ENCODE data around the gene CPT2. TPM values are rescaled to one million over a fixed set of nuclear protein-coding genes. Genes with fewer than 3 reads are reported as not detected.

The CPT2 gene
- polyA plus RNA-seq, 1 of the 3 experiments (the other 2 are of a cell fraction) = 18.6 TPM

DNA sequence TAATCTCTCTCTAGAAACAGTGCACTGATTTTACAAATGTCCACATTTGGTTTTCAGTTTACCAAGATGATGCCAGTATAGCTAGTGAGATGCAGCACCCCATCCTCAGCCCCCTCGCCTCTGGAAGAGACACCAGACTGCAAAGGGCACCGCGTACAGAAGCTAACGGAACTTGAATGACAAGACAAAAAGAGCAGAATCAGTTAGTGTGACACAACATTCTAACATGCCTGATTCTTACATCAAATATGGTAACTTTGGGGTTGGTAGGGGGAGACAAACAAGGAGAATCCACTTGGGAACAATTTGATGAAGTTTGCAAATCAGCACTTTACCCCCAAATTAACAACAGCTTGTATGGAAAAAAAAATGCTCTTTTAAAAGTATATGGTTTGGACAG lies 45.8 kb downstream of the CPT2 start:
- H2AFZ ChIP-seq (ENCODE audit: low read depth) = no peak overlapping the region
- peaks cover 9% of the 10 kb centered on the region for H3K79me2 ChIP-seq (ENCODE audit: insufficient read depth)
- no peaks in the 10 kb centered on the region for H3K9me2 ChIP-seq
- H3K4me2 ChIP-seq = no peak overlapping the region
- H3K4me3 ChIP-seq (ENCODE audit: low read depth in 2 of 2, low read length in 1 of 2) = no peak overlapping the region
- H3K9me3 ChIP-seq = no peaks in the 10 kb centered on the region
- ChIA-PET POLR2A (no interaction called here), CTCF (no interaction called here)
- H3K4me1 ChIP-seq (ENCODE audit: control insufficient read depth in 1 of 2, insufficient read depth in 2 of 2, low read depth in 1 of 2, low read length in 1 of 2) = peaks cover 0 to 6% of the 10 kb centered on the region in 2 experiments; a peak in 2 of 4 replicates
- H3K27me3 ChIP-seq (ENCODE audit: insufficient read depth) = no peaks in the 10 kb centered on the region
- H3F3A ChIP-seq (replicated peaks; ENCODE audit: insufficient read depth) = peaks cover 12% of the 10 kb centered on the region
- no peaks in the 10 kb centered on the region for H4K20me1 ChIP-seq (ENCODE audit: insufficient read depth)
- H3K9ac ChIP-seq = no peak overlapping the region
- H3K27ac ChIP-seq (ENCODE audit: low read depth in 2 of 2, low read length in 1 of 2) = no peak overlapping the region
- TF ChIP-seq NRF1 (IDR thresholded peaks at IDR 0.05; ENCODE audit: low read depth, low read length) (no peak), RFX5 (IDR thresholded peaks at IDR 0.05; ENCODE audit: low read length) (no peak), NFIC (IDR thresholded peaks at IDR 0.05; ENCODE audit: borderline replicate concordance) (no peak), ELF1 (IDR thresholded peaks at IDR 0.05) (no peak), POLR2AphosphoS5 (IDR thresholded peaks at IDR 0.05; ENCODE audit: low read depth, low read length) (no peak), MXI1 (IDR thresholded peaks at IDR 0.05; ENCODE audit: low read depth, low read length) (no peak), YY1 (IDR thresholded peaks at IDR 0.05; ENCODE audit: low read depth) (no peak), CHD2 (IDR thresholded peaks at IDR 0.05; ENCODE audit: low read length, partially characterized antibody) (no peak), RCOR1 (IDR thresholded peaks at IDR 0.05; ENCODE audit: low read length) (no peak), JUND (IDR thresholded peaks at IDR 0.05) (no peak), FOXM1 (IDR thresholded peaks at IDR 0.05; ENCODE audit: low read depth) (no peak), GATA2 (CRISPR knock-in tag; IDR thresholded peaks at IDR 0.05) (no peak), GABPA (IDR thresholded peaks at IDR 0.05; ENCODE audit: low read depth) (no peak), SIN3A (IDR thresholded peaks at IDR 0.05; ENCODE audit: borderline replicate concordance, low read depth, low read length) (no peak), EP300 (IDR thresholded peaks at IDR 0.05; ENCODE audit: borderline replicate concordance in 1 of 2, low read depth in 1 of 2, low read length in 1 of 2) (no peak), TAF1 (IDR thresholded peaks at IDR 0.05; ENCODE audit: borderline replicate concordance, low read depth, low read length) (no peak), TEAD4 (IDR thresholded peaks at IDR 0.05; ENCODE audit: borderline replicate concordance, insufficient read depth) (no peak)
- TF ChIP-seq, protein P1, sequence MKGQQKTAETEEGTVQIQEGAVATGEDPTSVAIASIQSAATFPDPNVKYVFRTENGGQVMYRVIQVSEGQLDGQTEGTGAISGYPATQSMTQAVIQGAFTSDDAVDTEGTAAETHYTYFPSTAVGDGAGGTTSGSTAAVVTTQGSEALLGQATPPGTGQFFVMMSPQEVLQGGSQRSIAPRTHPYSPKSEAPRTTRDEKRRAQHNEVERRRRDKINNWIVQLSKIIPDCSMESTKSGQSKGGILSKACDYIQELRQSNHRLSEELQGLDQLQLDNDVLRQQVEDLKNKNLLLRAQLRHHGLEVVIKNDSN (IDR thresholded peaks at IDR 0.05; ENCODE audit: borderline replicate concordance, low read depth) = no peak
- TF ChIP-seq, protein P2, sequence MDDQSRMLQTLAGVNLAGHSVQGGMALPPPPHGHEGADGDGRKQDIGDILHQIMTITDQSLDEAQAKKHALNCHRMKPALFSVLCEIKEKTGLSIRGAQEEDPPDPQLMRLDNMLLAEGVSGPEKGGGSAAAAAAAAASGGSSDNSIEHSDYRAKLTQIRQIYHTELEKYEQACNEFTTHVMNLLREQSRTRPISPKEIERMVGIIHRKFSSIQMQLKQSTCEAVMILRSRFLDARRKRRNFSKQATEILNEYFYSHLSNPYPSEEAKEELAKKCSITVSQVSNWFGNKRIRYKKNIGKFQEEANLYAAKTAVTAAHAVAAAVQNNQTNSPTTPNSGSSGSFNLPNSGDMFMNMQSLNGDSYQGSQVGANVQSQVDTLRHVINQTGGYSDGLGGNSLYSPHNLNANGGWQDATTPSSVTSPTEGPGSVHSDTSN (IDR thresholded peaks at IDR 0.05) = no peak
- WGBS (ENCODE audit: low lambda C conversion rate) = 90% methylated on average over 4 of the region's 4 CpGs
- DNase-seq = no peak
- peaks cover 4 to 7% of the 10 kb centered on the region in 2 experiments for H3K36me3 ChIP-seq (replicated peaks in 1 of 2; ENCODE audit: control insufficient read depth in 1 of 2, insufficient read depth in 2 of 2, low read length in 1 of 2)

DNA sequence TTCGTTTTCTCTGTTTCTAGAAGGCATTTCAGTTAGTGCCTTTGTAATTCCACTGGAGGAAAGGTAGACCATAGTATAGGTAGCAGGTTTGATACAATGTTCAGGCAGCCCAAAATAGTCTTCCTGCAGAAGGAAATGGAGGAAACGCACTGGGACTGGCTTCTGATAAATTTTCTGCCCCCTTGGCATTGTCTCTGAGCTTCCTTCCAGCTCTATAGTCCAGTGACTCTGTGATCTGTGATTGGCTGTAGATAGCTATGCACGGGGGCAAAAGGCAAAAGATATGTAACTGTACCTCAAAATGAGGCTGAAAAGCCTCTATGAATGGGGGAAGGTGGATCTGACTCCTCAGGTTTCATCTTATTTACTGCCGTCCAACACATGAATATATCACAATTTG lies 47.5 kb downstream of the CPT2 start:
- Histone ChIP-seq H4K20me1 (ENCODE audit: insufficient read depth) (no peaks in the 10 kb centered on the region), H2AFZ (ENCODE audit: low read depth) (no peak overlapping the region), H3K27ac (ENCODE audit: low read depth in 2 of 2, low read length in 1 of 2) (no peak overlapping the region), H3K36me3 (replicated peaks in 1 of 2; ENCODE audit: control insufficient read depth in 1 of 2, insufficient read depth in 2 of 2, low read length in 1 of 2) (peaks cover 4 to 7% of the 10 kb centered on the region in 2 experiments), H3K79me2 (ENCODE audit: insufficient read depth) (no peaks in the 10 kb centered on the region), H3K9ac (no peak overlapping the region), H3K9me3 (no peaks in the 10 kb centered on the region), H3K4me3 (ENCODE audit: low read depth in 2 of 2, low read length in 1 of 2) (no peak overlapping the region), H3K4me1 (ENCODE audit: control insufficient read depth in 1 of 2, insufficient read depth in 2 of 2, low read depth in 1 of 2, low read length in 1 of 2) (peaks cover 0 to 2% of the 10 kb centered on the region in 2 experiments; a peak in 2 of 4 replicates), H3F3A (replicated peaks; ENCODE audit: insufficient read depth) (peaks cover 14% of the 10 kb centered on the region), H3K27me3 (ENCODE audit: insufficient read depth) (no peaks in the 10 kb centered on the region), H3K4me2 (no peak overlapping the region), H3K9me2 (no peaks in the 10 kb centered on the region)
- ChIA-PET CTCF (no interaction called here), POLR2A (no interaction called here)
- DNase-seq = no peak
- TF ChIP-seq GATA2 (CRISPR knock-in tag; IDR thresholded peaks at IDR 0.05) = no peak
- WGBS (ENCODE audit: low lambda C conversion rate) = 78% methylated on average over 4 of the region's 4 CpGs

Measured in SK-N-SH (cell line).